Measurements from ENCODE around the gene MUC5AC. TPM values are rescaled to one million over a fixed set of nuclear protein-coding genes. Genes with fewer than 3 reads are reported as not detected.
"Not testable (repeated sequence)": the region's sequence is repeated elsewhere in the genome, so short reads cannot be mapped to it uniquely, and the experiment has no call there.

MUC5AC gene
- total RNA-seq, 1 experiment from 2014 or later: 9.0 TPM

DNA sequence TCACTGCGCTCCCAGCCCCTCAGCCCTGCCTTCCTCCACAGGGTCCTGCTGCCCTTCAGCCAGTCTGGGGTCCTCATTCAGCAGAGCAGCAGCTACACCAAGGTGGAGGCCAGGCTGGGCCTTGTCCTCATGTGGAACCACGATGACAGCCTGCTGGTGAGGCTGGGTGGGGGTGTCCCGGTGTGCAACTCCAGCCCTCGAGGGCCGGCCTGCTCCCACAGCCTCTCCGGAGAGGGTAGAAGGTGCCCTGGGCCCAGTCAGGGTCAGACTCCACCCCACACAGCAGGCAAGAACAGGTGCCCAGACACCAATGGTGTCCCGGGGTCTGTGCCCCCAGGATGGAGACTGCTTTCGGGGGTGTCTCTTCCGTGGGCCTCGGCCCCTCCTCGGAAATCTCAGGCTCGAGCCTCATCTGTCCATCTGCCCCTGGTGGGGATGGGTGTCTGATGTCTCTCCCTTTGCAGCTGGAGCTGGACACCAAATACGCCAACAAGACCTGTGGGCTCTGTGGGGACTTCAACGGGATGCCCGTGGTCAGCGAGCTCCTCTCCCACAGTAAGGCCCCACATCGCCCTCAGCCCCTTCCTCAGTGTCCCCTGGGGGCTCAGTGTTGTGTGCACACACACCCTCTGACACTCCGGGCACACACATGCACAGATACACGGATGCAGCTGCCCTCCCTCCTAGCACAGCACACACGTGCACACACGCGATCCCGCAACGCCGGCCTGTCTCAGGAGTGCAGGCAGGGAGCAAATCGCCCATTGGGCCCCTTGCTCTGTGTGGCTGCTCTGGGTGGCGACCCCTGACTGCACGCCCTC is 4.9 kb downstream of the MUC5AC start:
- no peak for DNase-seq (ENCODE audit: low spot score)

GRCh38 chr11:1163321-1163910 is 5.7 kb downstream of the MUC5AC start:
- no peak for DNase-seq (ENCODE audit: low spot score)

- no peak for DNase-seq (ENCODE audit: low spot score)
Observed at GRCh38 chr11:1163911-1164735, 6.4 kb downstream of the MUC5AC start.

GRCh38 chr11:1164779-1165255 is 7.1 kb downstream of the MUC5AC start:
- DNase-seq (ENCODE audit: low spot score): not testable (repeated sequence)

DNA sequence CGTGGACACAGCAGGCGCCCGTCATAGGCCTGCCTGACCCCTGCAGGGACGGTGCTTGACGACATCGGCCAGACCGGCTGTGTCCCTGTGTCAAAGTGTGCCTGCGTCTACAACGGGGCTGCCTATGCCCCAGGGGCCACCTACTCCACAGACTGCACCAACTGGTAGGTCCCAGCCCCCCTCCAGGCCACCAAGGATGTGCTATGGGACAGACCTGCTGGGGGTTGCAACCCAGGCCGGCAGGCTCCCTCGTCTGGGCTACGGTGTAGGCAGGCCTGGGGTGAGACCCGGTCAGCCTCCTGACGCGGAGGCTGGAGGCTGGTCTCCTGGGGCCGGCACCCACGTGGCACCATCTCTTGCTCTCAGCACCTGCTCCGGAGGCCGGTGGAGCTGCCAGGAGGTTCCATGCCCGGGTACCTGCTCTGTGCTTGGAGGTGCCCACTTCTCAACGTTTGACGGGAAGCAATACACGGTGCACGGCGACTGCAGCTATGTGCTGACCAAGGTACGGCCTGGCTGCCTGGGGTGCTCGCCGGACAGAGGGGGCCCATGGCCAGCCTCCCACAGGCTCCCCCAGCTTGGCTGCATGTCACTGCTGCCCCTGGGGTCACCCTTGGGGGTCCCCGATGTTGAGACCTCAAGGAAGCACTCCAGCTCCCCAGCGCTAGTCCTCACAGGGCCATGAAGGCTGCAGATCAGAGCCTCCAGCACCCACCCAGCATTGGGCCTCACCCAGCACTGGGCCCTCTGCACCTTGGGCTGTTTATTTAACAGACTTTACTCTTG is 7.7 kb downstream of the MUC5AC start:
- DNase-seq (ENCODE audit: low spot score): no peak

- DNase-seq (ENCODE audit: low spot score): no peak
Observed at GRCh38 chr11:1167256-1167655, 9.5 kb downstream of the MUC5AC start.

- DNase-seq (ENCODE audit: low spot score): no peak
Observed at GRCh38 chr11:1167751-1168231, 10.0 kb downstream of the MUC5AC start.

GRCh38 chr11:1168256-1168655 is 10.5 kb downstream of the MUC5AC start:
- no peak for DNase-seq (ENCODE audit: low spot score)

DNA sequence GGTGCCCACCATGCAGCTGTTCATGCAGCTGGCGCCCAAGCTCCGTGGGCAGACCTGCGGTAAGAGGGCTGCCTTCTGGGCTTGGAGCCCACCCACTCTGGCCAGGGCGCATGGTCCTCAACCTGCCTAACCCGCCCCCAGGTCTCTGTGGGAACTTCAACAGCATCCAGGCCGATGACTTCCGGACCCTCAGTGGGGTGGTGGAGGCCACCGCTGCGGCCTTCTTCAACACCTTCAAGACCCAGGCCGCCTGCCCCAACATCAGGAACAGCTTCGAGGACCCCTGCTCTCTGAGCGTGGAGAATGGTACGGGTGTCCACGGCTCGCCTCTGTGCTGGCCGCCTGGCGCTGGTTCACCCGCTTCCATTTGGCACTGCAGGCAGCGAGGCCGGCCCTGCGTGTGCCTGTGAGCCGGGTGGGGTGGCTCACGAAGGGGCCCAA is 11.0 kb downstream of the MUC5AC start:
- DNase-seq (ENCODE audit: low spot score): no peak

- DNase-seq (ENCODE audit: low spot score): no peak
Observed at GRCh38 chr11:1171223-1171984, 13.7 kb downstream of the MUC5AC start.

DNA sequence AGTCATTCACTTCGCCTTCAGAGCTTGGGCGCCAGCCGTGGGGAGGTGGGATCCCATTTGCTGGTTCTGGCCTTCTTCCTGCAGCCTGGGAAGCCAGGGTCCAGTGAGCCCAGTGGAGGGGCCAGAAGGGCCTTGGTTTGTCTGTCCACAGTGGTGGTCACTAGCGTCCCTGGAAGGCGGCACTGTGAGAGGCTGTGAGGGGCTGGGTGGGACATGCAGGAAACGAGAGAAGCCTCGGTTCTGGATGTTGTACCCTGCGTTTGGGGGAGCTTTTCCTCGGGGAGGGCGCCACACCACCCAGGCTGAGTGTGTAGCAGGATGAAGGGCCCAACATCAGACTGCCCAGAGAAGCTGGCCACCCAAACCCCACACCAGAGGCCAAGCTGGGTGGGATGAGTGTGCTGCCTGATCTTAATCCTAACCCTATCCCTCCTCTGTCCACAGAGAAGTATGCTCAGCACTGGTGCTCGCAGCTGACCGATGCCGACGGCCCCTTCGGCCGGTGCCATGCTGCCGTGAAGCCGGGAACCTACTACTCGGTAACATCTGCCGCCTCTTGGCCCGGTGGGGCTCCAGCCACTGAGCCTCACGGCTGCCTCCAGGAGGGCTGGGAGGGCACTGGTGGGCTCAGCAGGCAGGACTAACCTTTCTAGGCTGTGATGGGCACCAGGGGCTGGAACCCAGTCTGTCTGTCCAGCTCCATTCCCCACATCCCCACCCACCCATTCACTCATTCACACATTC is 14.4 kb downstream of the MUC5AC start:
- no peak for DNase-seq (ENCODE audit: low spot score)

DNA sequence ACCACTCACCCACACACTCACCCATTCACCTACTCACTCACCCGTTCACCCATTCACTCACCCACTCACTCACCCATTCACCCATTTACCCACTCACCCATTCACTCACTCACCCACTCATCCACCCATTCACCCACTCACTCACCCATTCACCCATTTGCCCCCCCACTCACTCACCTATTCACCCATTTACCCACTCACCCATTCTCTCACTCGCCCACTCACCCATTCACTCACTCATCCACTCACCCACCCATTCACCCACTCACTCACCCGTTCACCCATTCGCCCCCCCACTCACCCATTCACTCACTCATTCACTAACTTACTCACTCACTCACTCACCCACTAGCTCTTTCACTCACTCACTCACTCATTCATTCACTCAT is 15.0 kb downstream of the MUC5AC start:
- DNase-seq (ENCODE audit: low spot score): no peak

DNA sequence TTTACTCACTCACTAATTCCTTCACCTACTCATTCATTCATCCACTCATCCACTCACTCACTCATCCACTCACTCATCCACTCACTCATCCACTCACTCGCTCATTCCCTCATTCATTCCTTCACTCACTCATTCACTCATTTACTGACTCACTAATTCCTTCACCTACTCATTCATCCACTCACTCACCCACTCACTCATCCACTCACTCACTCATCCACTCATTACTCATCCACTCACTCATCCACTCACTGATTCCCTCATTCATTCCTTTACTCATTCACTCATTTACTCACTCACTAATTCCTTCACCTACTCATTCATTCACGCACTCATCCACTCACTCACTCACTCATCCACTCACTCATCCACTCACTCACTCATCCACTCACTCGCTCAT is 15.6 kb downstream of the MUC5AC start:
- not testable (repeated sequence) for DNase-seq (ENCODE audit: low spot score)

GRCh38 chr11:1174441-1175370 is 17.0 kb downstream of the MUC5AC start:
- no peak for DNase-seq (ENCODE audit: low spot score)

DNA sequence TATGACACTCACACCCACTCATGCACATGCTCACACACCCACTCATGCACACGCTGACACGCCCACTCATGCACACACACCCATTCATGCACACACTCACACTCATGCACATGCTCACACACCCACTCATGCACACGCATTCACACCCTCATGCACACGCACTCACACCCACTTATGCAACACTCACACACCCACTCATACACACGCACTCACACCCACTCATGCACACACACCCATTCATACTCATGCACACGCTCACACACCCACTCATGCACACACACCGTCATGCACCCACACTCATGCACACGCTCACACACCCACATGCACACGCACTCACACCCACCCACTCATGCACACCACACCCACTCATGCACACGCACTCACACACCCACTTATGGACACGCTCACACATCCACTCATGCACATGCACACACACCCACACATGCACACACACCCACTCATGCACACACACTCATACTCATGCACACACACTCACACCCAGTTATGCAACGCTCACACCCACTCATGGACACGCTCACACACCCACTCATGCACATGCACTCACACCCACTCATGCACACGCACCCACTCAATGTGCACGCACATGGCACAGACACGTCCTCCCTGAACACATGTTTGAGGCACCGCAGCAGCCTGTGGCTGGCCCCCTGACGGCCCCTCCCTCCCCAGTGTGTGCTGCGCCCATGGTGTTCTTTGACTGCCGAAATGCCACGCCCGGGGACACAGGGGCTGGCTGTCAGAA is 17.9 kb downstream of the MUC5AC start:
- no peak for DNase-seq (ENCODE audit: low spot score)

GRCh38 chr11:1176224-1177019 is 18.7 kb downstream of the MUC5AC start:
- no peak for DNase-seq (ENCODE audit: low spot score)

All from HT-29 (cell line).